GM21515 (cell line): ENCODE data around the gene PAWR.
"Not testable (repeated sequence)": the region's sequence is repeated elsewhere in the genome, so short reads cannot be mapped to it uniquely, and the experiment has no call there.

Source experiments
- ATAC-seq: cut with Tn5 transposase; IDR thresholded peaks from one replicate; pipeline ENCODE4 v1.9.1; 2021; ENCODE audit not compliant: unreplicated experiment

Gene PAWR

DNA sequence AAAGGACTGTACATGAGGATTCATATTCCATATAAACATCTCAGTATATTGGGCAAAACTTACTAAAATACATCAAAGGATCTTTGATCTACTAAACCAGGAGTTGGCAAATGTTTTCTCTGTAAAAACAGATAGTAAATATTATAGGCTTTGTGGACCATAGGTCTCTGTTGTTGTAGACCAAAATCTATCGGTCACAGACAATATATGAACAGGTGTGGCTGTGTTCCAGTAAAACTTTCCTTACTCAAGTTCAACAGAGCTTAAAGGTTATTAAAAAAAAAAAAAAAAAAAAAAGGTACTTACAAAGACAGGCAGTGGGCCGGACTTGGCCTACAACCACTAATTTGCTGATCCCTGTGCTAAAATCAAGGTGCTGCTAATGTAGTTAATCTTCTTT lies 40.3 kb downstream of the PAWR start:
- ATAC-seq = no peak

DNA sequence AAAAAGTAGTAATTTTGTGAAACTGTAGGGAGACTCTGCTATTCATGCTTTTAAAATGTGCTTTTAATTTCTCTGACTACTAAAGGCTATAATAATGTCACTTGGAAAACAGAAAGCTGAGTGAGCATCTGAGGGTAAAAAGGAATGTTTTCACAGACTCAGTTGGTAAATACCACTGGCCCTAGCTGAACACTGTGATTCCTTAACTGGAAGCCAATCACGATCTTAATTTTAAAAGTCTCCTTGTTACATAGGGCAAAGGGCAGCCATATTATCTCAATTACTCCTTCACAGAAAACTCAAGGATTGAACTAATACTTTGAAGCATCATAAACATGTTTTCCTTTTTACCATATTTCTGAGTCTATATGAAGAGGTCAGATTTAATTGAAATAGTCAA lies 41.9 kb downstream of the PAWR start:
- no peak for ATAC-seq

DNA sequence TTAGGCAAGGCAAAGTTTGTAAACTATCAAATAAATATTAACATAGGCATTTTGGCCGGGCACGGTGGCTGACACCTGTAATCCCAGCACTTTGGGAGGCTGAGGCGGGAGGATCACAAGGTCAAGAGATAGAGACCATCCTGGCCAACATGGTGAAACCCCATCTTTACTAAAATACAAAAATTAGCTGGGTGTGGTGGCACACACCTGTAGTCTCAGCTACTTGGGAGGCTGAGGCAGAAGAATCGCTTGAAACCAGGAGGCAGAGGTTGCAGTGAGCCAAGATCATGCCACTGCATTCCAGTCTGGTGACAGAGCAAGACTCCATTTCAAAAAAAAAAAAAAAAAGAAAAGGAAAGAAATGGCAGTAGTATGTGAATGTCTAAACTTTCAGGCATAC lies 43.9 kb downstream of the PAWR start:
- ATAC-seq = not testable (repeated sequence)

DNA sequence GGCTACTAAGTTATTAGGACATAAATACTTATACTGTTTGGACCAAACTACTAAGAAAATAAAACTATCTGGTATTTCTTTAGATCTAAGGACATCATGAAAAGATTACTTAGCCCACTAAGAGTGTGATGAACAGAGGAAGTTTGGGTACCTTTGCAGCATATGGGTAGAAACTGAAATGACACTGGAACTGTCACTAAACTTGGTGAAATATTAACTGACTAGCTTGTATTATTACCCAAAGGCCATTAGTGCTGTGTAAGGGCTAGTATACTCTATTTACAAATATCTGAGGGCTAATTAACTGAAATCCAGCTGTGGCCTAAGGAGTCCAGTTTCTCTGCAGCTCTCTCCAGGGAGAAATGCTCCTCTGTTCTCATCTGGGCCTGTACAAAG lies 45.5 kb downstream of the PAWR start:
- peak; percentile 97 for ATAC-seq

DNA sequence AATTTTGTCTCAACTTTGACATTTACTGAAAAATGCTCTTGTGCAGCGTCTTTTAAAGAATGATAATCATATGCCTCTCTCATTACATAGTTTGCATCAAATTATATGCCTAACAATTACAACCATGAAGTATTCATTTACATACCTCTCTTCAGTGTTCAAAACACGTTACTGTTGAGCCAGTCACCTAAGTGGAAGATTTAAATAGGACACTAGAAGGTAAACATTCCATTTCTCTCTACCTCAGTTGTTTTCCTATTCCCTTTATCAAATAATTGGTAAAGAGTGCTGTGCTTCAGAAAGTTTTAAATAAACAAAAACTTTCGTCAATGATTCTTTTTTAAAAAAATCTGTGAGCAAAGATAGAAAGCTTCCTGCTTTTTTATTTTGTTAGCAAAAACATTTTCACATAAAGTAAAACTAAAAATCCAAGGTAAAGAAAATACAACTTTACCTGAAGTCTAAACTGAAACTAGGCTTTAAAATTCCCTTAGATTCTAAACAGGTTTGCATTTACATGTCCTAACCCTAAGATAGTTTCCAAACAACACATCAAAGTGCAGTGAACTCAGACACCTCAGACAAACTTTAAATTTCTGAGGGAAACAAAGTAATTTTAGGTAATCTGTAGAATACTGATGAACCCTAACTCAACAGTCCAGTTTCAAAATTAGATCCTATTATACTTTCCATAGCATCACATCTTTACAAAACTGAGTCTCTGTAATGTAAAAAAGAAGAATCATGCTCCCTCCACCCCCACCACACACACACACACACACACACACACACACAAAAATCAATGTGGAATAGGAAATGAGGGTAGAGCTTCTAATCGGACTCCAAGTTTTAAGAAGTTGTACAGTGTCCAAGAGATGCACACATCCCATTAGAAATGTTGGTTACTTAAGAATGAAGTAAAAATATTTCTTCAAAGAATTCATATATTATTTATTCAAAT lies 46.2 kb downstream of the PAWR start:
- ATAC-seq = no peak

DNA sequence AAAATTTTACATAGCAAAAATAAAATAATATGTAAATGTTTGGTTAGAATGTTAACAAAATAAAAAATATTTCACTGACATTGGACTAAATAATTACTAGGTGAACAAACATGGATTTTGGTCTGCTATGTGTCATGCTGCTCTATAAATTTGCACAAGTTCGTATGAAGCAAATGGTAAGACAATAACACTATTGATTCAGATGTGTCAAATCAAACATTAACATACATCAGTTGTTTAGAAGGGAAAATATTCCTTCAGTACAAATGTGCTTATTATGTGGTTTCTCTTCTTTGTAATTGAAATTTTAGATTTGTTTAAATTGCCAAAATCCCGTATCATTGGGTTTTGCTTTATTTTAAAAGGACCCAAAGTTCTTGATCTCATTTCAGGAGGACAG lies 46.9 kb downstream of the PAWR start:
- ATAC-seq = no peak

DNA sequence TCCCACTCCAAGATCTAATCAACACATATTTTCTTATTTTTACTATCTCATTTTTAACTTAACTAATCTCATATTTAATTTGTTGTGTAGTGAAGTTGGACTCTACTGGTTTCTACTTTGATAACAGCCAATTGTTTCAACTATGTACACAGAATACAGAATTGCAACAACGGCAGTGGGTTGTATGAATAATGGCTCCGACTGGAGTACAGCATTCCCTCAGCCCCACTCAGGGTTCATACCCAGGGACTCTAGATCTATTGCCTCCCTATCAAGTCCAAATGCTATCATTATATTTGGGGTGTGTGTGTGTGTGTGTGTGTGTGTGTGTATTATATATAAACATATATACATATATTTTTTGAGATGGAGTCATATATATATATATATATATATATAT lies 52.3 kb downstream of the PAWR start:
- no peak for ATAC-seq

DNA sequence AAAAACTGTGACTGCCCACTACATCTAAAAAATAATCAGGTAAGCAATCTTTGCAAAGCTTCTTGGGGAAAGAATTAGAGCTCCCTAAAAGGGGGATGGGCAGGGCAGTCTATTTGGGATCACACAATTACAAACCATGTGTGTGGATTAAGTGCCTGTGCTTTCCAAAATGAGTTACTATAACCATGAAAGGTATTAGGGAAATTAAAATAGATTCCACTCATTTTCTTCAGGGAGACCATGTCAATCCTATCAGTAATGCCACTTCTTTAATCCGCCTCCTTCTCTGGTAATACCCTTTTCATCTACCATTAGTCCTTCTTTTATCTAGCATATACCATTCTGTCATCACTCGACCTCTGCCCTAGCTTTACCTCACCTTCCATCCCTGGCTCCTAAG lies 53.7 kb downstream of the PAWR start:
- no peak for ATAC-seq

DNA sequence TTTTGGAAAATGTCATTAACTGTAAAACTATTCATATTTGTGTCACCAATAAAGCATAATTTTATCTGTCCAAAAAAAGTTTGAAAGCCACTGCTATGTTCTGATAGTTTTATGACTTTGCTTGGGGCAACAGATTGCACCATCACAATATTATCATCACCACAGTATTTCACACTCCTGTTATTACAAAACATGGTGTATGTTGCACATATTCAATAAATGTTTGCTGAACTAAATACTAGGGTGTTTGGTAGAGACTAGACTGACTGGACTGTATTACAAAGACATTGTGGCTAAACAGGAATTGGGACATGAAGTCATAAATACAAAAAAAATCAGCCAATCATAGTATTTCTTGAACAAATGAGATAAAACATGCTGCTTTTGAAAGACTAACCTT lies 55.1 kb downstream of the PAWR start:
- ATAC-seq = no peak

DNA sequence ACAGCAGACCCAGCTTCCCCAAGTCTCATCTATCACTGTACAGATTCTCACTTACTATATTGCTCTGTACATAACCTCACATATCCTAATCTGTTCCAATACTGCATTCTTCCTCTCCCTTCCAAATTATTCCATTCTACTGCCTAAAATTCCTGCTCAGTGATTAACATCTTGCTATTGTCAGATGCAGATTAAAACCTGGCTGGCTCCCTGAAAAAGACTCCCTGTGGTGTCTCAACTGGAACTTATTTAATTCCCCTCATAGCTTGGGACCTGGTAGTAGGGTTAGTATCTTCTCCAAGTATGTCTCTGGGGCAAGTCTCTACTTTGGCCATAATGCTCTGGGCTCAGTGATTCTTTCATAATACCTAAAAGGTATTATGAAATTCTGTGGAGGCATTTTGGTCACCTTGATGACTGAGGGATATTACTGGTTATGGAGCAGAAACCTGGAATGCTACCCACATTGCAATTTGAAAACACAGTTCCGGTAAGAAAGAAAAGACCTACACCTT lies 55.8 kb downstream of the PAWR start:
- ATAC-seq = no peak

DNA sequence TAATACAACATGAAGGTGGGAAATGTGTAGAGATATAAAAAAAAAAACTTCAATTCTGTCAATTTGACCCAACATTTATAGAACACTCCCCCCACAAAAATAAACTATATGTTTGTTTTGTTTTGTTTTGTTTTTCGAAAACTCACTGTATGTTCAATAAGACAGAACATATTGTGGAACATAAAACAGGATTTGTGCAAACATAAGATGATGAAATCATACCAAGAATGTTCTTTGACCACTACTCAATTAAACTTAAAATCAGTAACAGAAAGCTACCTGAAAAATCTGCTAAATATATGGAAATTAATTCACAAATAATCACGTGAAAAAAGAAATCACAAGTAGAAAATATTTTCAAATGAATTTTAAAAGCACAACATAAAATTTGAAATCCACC lies 61.2 kb downstream of the PAWR start:
- no peak for ATAC-seq

DNA sequence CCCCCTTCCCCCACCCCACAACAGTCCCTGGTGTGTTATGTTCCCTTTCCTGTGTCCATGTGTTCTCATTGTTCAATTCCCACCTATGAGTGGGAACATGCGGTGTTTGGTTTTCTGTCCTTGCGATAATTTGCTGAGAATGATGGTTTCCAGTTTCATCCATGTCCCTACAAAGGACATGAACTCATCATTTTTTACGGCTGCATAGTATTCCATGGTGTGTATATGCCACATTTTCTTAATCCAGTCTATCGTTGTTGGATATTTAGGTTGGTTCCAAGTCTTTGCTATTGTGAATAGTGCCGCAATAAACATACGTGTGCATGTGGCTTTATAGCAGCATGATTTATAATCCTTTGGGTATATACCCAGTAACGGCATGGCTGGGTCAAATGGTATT lies 64.0 kb downstream of the PAWR start:
- ATAC-seq = not testable (repeated sequence)

DNA sequence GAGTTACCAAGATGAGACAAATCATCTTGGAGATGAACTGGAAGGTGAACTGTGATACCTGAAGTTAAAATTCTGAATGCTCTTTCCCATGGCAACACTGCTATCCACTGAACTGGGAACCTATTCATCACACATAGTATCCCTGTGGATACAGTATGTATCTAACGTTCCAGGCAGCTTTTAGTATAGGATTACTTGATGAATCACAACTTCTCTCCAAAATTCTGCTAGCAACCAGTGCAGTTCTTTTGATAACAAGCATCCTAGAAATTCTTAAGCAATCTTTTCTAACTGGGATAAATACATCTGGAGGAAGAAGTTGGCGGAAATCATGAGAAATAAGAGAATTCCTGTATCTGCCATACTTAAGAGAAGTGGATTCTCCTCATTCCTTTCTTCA lies 66.4 kb downstream of the PAWR start:
- ATAC-seq = no peak

DNA sequence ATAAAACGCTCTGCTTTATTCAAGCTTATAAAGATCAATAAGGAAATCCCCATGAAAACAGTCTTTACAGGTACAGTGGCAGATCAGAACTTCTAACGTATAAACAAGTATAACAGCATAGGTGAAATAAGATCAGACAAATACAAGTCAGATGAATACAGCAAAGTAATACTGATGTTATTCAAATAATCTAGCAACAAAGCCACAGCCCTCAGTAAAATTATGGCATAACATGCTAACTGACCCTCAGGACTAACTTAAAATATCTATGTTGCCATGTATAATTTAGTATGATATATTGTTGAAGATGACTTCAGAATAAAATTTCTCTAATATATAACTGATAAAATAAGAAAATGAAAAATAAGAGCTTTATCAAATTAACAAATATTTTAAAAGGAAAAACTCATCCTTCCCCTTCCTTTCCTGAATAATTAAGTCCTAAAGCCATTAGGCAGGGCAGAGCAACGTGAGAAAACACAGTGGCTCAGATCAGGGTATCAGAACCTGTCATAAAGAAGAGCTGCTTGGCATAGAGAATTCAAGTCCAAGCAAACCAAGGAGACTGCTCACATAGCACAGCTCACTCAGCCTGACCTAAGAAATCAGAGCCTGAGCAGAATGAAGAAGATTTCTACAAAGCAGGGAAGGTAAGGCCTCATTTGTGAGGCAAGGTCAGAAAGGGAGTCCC lies 70.7 kb downstream of the PAWR start:
- ATAC-seq = no peak

DNA sequence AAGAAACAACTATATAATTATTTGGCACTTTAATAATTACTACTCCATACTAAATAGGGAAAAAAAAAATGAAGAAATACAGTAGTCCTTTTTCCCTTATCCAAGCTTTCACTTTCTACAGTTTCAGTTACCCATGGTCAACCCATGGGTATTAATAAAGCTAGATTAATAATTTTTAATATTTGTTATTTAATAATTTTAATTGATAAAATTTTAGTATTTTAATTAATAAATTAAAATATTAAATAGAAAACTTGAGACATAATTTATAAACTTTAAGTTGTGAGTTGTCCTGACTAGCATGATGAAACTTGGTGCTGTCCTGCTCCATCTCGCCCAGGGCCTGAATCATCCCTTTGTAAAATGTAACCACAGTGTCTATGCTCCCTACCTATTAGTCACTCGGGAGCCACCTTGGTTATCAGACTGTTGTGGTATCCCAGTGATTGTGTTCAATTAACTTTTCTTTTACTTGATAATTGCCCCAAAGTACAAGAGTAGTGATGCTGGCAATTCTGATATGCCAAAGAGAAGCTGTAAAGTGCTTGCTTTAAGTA lies 71.8 kb downstream of the PAWR start:
- ATAC-seq = no peak

DNA sequence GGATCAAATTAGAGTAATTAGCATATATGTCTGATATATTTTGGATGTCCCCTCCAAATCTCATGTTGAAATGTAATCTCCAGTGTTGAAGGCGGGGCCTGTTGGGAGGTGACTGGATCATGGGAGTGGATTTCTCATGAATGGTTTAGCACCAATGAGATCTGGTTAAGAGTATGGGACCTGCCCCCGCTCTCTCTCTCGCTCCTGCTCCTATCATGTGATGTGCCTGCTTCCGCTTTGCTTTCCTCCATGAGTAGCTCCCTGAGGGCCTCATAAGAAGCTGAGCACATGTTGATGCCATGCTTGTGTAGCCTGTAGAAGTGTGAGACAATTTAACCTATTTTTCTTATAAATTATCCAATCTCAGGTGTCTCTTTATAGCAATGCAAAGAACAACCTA lies 73.1 kb downstream of the PAWR start:
- no peak for ATAC-seq

DNA sequence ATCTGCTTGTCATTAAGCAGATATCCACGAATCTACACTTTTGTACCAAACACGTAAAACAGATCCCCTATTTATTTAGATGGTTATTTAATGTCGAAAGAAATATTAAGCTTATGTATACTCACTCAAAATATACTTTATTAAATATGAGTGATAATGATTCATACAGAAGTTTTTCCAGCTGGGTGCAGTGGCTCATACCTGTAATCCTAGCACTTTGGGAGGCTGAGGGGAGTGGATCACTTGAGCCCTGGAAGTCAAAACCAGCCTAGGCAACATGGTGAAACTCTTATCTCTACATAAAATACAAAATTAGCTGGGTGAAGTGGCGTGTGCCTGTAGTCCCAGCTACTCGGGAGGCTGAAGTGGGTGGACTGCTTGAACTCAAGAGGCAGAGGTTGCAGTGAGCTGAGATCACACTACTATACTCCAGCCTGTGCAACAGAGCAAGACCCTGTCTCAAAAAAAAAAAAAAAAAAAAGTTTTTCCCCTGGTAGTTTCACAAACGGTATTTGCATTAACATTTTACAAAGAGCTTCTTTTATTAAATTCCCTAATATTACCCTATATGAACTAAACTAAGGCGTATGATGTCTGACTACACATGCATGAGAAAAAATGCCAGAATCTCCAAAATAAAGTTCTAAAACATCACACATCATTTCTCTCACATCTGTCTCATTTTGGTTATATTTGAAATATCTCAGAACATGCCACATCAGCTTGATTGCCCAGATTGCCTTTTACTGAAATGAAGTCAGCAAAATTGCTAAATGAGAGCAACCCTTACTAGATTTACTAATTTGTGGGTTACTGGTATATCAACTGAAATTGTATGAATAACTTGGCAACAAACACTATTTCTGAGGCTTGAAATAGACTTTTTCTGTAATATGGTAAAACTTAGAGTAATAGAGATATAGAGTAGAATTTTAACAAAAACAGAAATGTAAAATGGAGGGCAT lies 74.9 kb downstream of the PAWR start:
- peak; percentile 50 for ATAC-seq

DNA sequence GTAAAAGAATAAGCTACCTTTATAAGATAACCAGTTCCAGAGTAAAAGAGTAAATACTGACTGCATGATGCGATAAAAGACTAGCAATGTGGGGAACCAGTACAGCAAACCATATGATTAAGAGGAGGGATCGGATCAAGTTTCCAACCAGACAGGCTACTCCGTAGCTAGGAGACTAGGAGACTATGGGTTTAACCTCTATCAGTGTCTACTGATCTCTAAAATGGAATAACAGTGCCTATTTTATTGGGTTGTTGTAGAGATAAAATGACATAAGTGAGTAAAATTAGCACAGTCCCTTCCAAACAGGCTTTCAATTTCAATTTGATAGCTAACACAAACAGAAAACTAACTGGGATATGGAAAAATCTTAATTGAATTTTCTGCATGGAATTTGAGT lies 76.0 kb downstream of the PAWR start:
- no peak for ATAC-seq

DNA sequence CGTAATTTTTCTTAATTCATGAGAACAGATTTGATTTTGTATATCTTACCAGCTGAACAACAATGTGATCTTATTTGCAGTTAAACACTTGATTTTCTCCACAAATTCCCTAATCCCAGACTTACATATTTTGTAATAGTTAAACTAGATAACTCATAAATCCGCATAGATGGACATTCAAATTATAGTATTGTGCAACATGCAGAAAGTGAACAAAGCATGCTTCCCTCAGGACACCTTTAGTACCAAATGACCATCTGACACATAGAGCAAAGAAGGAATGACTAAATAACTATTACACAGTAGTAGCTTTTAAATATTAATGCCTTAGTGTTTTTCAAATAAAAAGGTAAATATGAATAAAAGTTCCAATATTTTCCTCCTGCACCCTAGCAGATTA lies 88.9 kb downstream of the PAWR start:
- ATAC-seq = no peak

DNA sequence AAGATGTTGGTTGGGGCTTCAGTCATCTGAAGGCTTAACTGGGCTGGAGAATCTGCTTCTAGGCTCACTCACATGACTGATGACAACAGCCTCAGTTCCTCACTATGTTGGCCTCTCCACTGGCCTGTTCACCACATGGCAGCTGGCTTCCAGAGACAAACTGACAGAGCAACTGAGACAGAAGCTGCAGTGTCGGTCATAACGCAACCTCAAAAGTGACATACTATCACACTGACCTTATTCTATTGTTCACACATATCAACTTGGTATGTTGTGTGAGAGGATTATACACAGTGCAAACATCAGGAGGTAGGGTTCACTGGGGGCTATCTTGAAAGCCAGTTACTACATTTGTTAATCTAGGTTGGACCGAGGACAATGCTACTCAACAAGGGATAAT lies 92.9 kb downstream of the PAWR start:
- ATAC-seq = no peak
